Measurements from ENCODE around the gene MOGAT1. TPM values are rescaled to one million over a fixed set of nuclear protein-coding genes. Genes with fewer than 3 reads are reported as not detected.

Gene MOGAT1
- total and polyA plus RNA-seq, 2 of the 13 experiments (the other 11 are each of a cell fraction or from before 2014, with no cell fraction given): 0.98 to 4.3 TPM

- TF ChIP-seq, protein P1, sequence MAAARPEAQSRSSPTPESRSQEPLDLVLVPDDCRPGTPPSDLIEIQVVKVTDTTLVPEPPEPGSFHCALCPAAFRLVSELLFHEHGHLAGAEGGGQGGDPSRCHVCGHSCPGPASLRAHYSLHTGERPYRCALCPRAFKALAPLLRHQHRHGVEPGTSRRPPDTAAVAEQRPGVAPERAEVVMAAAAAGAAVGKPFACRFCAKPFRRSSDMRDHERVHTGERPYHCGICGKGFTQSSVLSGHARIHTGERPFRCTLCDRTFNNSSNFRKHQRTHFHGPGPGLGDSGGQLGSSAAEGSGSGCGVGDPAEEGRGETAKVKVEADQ (CRISPR knock-in tag; IDR thresholded peaks at IDR 0.05; ENCODE audit: borderline replicate concordance): peak; percentile 84; the same call in 1 of the 2 replicates
- TF ChIP-seq GATA4 (IDR thresholded peaks at IDR 0.05; ENCODE audit: borderline replicate concordance, low read depth) (no peak), TMF1 (CRISPR knock-in tag; IDR thresholded peaks at IDR 0.05; ENCODE audit: low read depth) (peak; percentile 93), MTA3 (CRISPR knock-in tag; IDR thresholded peaks at IDR 0.05) (no peak), ZNF180 (CRISPR knock-in tag; IDR thresholded peaks at IDR 0.05; ENCODE audit: borderline replicate concordance, low read depth) (no peak), MLX (CRISPR knock-in tag; IDR thresholded peaks at IDR 0.05) (0 out of 2 replicates have a peak, but pooled peaks have one; percentile 54), SMARCE1 (IDR thresholded peaks at IDR 0.05; ENCODE audit: borderline replicate concordance) (no peak), ZNF737 (CRISPR knock-in tag; IDR thresholded peaks at IDR 0.05; ENCODE audit: borderline replicate concordance) (peak; percentile 83; the same call in 1 of the 2 replicates), BCL3 (CRISPR knock-in tag; IDR thresholded peaks at IDR 0.05) (peak; percentile 92; the same call in 1 of the 2 replicates), SIX1 (CRISPR knock-in tag; IDR thresholded peaks at IDR 0.05; ENCODE audit: borderline replicate concordance) (0 out of 2 replicates have a peak, but pooled peaks have one; percentile 56), ZBTB1 (CRISPR knock-in tag; IDR thresholded peaks at IDR 0.05; ENCODE audit: borderline replicate concordance) (no peak; the same call in 1 of the 2 replicates), ARID4A (CRISPR knock-in tag; IDR thresholded peaks at IDR 0.05; ENCODE audit: borderline replicate concordance) (peak; percentile 100), ZNF251 (CRISPR knock-in tag; IDR thresholded peaks at IDR 0.05) (peak; percentile 89; the same call in 1 of the 2 replicates), NR3C1 (CRISPR knock-in tag; IDR thresholded peaks at IDR 0.05) (no peak), HNRNPL (IDR thresholded peaks at IDR 0.05; ENCODE audit: low read depth, low read length) (peak; percentile 50; the same call in 1 of the 2 replicates), ZNF619 (CRISPR knock-in tag; IDR thresholded peaks at IDR 0.05) (peak; percentile 53; the same call in 1 of the 2 replicates), PHF20 (CRISPR knock-in tag; IDR thresholded peaks at IDR 0.05) (peak; percentile 88), ETV6 (CRISPR knock-in tag; conservative IDR thresholded peaks at IDR 0.05) (no peak; the same call in 1 of the 2 replicates), ZNF772 (CRISPR knock-in tag; IDR thresholded peaks at IDR 0.05) (peak; percentile 80; the same call in 1 of the 2 replicates)
- TF ChIP-seq, protein P2, sequence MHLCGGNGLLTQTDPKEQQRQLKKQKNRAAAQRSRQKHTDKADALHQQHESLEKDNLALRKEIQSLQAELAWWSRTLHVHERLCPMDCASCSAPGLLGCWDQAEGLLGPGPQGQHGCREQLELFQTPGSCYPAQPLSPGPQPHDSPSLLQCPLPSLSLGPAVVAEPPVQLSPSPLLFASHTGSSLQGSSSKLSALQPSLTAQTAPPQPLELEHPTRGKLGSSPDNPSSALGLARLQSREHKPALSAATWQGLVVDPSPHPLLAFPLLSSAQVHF (CRISPR knock-in tag; IDR thresholded peaks at IDR 0.05): no peak
- TF ChIP-seq, protein P3, sequence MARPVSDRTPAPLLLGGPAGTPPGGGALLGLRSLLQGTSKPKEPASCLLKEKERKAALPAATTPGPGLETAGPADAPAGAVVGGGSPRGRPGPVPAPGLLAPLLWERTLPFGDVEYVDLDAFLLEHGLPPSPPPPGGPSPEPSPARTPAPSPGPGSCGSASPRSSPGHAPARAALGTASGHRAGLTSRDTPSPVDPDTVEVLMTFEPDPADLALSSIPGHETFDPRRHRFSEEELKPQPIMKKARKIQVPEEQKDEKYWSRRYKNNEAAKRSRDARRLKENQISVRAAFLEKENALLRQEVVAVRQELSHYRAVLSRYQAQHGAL (CRISPR knock-in tag; IDR thresholded peaks at IDR 0.05; ENCODE audit: not compliant biosample characterization): no peak
Measured at GRCh38 chr2:222655787-222656525, 15.5 kb upstream of the MOGAT1 start, which contains the start of gene FARSB (continued).

Data from HepG2 (cell line).